OCI-LY7 (cell line): ENCODE results near the gene DBNDD1.

ENCODE experiments used
- CTCF ChIP-seq: fragments of 200-600 bp; sonication (generic); conservative IDR thresholded peaks from 2 replicates; pipeline ENCODE4 v1.5.1; 2014; ENCODE audit warnings: mild to moderate bottlenecking, antibody characterized with exemption, low read length, moderate library complexity, mixed read lengths
- EZH2phosphoT487 ChIP-seq: fragments of 200-600 bp; sonication (generic); IDR thresholded peaks from 2 replicates; pipeline ENCODE4 v1.6.1; 2018; ENCODE audit warnings: low read depth, borderline replicate concordance, mild to moderate bottlenecking, mixed run types, antibody characterized with exemption, low read length, moderate library complexity, mixed read lengths

GRCh38 chr16:90005956-90006663, 13.1 kb downstream of the DBNDD1 start:
- TF ChIP-seq CTCF (no peak), EZH2phosphoT487 (no peak)
